HG03354 (cell line): ENCODE measurements around the gene IGF2BP3.
"Not testable (repeated sequence)": the region's sequence is repeated elsewhere in the genome, so short reads cannot be mapped to it uniquely, and the experiment has no call there.

Experiments
- ATAC-seq: cut with Tn5 transposase; IDR thresholded peaks from one replicate; pipeline ENCODE4 v1.9.1; 2021; ENCODE audit warnings: mild to moderate bottlenecking; ENCODE audit not compliant: unreplicated experiment, poor library complexity, severe bottlenecking

Gene IGF2BP3

DNA sequence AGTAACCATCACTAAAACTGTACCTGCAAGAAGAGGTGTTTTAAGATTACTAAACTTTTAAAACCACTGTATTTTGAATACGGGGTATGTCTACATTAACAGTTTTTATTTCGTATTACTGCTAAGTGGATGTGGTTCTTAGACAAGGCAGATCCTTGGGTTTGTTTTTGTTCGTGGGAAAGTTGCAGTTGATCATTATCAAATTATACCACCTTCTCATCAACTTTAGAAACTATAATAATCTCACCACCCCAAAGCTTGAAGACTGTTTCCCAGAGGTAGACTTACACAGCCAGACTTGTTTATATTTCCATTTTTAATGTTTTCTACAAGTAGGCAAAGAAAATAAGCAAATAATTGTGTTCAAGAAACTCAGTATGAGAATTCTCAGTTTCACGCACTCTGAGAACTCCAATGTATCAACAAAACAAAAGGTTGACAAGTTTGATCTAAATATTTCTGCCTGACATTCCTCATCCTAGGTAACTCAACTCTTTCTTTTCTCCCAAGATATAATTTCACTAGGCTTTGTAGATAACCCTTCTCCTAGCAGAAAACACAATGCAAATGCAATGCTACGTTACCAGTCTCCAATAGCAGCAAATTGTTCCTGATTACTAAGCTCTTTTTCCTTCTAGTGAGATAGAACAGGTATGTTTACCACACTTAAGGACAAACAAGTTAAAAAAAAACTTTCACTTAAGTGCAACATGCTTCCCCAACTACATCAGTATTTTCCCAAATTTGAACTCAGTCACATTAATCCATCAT is 36.0 kb downstream of the IGF2BP3 start:
- no peak for ATAC-seq

DNA sequence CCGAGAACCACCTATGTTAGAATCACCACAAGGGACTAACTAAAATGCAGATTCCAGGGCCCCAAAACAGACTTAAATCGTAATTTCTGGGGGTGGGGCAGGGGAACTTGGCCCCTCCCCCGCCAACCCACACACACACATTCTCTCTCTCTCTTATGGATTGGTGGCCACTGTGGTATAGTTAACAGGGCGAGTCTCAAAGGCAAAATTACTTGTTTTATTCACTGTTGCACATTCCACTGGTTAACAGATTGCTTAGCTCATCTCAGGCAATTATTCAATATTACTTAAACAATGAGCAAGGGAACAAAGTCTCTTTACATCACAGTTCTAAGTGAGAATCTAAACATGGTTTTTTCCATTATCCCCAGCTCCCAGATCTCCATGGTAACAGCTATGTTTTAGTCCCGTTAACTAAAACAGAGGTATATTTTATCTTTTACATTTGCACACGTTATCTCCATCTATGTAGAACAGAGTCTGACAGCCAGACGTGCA is 38.5 kb downstream of the IGF2BP3 start:
- ATAC-seq: no peak

DNA sequence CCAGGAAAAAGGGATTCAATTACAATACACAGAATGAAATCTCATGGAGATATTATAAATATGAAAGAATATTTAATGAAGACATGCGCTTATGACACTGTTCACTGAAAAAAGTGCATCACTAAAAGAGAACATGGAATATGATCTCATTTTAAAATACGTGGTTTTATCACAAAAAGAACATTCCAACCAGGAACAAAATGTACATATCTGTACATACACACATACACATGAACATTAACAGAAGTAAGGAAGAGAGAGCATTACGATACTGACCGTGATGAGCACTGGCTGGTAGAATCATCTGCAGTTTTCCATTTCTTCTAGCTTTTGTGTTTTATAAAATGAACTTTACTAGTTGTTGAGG is 39.4 kb downstream of the IGF2BP3 start:
- ATAC-seq: no peak

GRCh38 chr7:23426876-23427275 is 43.4 kb downstream of the IGF2BP3 start:
- ATAC-seq: no peak

DNA sequence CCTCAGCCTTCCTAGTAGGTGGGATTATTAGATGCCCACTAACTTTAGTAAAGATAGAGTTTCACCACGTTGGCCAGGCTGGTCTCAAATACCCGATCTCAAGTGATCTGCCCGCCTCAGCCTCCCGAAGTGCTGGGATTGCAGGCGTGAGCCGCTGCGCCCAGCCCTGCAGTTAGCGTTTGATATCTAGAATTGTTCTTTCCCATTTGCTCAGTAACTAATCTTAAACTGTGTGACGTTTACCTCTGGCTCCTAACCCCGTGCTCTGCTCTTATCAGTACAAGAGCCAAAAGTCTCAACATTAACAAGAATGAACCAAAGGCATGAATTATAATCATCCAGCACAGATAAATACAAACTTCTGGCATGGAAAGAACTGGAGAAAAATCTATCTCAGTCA is 47.4 kb downstream of the IGF2BP3 start:
- ATAC-seq: no peak

- ATAC-seq: no peak
Observed at GRCh38 chr7:23422384-23422783, 47.9 kb downstream of the IGF2BP3 start.

DNA sequence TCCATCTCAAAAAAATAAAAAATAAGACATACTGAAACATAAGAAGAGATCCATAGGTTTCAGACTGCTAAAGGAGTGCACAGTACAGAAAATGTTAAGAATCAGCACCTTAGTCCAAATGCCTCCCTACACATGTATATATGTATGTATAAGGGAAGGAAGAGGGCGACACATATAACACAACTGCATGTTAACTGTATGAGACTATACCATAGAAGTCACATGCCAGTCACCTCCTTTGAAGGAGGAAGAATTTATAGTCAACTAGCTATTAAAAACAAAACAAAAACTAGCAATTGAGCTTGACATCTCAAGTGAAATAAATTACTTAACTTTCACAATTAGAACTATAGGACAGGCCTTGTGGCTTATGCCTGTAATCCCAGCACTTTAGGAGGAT is 50.4 kb downstream of the IGF2BP3 start:
- ATAC-seq: no peak

DNA sequence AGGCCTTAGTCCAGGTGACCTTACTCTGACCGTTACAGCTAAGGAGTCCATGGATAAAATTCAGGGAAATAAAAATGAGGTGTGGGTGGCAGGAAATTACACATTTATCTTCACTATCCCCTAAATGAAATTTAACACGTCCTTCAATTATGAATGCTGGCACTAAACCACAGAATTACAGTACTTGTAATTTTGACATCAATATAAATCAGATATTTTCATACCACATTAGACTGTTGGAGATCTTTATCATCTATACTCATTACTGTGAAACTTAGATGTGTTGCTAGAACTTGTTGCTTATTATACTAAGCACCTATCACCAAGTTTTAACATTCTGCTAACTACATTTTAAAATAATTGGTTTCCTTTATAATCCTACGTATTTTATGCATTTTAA is 51.1 kb downstream of the IGF2BP3 start:
- no peak for ATAC-seq

DNA sequence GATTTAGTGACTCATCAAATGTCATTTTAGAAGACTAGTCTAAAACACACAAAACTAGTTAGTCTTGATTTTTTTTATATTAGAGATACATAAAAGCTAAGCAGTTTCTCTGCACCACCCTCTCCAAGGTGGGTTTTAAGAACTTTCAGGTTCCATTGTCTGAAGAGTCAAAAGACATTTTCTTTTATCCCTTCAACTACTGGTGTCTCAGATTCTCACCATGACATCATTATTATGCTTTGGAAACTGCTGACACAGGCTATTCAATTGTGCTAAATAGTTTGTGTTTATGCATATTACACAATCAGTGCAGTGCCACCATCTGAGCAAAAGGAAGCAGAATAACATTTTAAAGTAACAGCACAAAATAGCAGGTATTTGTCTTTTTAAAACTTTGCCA is 52.2 kb downstream of the IGF2BP3 start:
- no peak for ATAC-seq

DNA sequence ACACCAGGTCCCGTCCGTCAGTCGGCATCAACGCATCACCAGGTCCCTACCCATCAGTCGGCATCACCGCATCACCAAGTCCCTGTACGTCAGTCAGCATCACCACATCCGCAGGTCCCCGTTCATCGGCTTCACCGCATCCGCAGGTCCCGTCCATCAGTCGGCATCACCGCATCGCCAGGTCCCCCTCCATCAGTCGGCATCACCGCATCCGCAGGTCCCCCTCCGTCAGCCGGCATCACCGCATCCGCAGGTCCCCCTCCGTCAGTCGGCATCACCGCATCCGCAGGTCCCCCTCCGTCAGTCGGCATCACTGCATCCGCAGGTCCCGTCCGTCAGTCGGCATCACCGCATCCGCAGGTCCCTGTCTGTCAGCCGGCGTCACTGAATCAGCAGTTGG is 55.1 kb downstream of the IGF2BP3 start:
- no peak for ATAC-seq

DNA sequence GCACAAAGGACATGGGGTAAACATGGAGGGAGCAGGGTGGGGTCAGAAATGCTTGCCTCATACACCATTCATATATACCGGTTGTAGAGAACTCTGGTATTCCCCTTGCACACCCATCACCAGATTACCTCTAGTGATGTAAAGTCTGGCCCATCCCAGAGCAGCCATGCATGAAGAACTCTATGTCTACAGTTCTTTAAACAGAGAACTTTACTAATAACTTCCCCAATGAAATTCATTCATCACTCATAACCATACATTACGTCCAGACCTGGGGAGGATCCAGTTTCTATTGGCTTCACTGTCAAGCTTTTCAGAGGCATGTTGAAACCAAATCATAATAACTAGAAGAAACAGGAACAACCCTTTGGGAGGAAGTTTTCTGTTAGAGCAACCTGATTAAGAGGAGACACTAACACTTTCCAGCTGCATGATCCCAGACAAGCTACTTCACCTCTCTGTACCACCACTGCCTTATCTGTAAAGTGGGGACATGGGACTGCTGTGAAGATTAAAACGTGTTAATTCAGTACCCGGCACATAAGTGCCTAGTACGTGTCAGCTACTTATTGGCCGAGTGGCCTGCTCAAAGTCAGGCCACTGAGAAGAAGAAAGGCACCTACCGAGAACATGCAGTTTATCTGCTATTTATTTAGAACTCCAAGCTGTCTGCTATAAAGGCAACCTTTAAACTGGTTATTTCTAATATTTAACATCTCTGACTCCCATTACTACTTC is 59.7 kb downstream of the IGF2BP3 start:
- ATAC-seq: peak; percentile 85

DNA sequence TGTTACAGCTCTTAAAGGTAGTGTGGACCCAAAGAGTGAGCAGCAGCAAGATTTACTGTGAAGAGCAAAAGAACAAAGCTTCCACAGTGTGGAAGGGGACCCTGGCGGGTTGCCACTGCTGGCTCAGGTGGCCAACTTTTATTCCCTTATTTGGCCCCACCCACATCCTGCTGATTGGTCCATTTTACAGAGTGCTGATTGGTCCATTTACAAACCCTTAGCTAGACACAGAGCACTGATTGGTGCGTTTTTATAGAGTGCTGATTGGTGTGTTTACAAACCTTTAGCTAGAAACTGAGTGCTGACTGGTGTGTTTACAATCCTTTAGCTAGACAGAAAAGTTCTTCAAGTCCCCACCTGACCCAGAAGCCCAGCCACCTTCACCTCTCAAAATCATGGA is 63.7 kb downstream of the IGF2BP3 start:
- not testable (repeated sequence) for ATAC-seq

DNA sequence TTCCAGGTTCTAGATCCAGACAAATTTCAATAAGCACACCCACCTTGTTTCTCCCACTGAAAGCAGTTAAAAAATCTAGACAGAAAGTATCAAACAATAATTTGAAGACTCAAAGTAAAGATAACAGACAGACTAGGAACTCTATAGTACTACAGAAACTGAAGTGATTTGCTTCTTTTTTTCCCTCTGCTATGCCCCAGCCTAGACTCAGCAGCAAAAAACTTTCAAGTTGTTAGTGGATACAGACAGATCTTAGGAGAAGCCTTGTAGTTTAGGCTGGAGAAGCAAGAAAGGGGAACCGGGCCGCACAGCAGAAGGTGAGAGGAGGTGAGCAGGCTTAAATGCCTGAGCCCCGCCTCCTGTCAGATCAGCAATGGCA is 65.1 kb downstream of the IGF2BP3 start:
- ATAC-seq: no peak

DNA sequence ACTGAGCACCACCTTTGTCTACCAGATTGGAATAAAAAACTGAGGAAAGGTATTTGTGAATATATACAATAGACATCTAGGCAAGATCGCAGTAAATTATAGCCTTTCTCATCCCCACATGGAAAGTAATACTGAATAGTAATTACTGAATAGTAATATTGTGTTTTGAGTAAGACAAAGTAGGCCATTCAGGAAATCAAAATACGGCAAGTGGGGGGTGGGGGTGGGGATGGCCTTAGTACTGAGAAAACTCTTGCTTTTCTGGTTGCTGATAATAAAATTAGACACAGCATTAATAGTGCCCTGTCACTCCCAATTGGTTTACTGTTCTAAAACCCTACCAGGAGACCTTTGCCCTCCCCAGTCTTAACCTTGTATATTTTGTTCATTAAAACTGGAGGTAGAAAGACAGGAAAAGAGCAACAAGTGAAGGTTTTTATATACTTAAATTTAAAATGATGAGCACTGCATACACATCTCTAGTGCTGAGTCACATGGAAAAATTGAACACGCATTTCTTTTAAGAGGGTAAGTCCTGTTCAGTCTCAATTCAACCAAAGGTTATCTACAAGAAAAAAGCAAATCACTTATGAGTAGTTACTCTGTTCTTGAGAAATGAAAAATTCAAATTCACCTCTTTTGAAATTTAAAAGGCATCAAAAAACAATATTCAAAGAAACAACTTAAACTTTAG is 65.6 kb downstream of the IGF2BP3 start:
- no peak for ATAC-seq

DNA sequence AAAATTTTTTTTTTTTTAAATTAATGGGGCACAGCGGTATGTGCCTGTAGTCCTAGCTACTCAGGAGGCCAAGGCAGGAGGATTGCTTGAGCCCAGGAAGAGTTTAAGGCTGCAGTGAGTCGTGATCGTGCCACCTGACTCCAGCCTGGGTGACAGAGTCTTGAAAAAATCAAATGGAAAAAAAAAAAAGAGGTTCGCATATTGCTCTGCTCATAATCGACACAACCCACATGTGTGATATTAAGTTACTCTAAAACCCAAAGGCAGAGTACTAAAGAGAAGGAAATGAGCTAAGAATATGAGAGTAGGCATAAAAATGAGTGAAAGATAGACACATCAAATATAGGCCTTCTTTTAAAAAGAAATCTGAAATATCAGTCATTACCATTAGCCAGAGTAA is 66.3 kb downstream of the IGF2BP3 start:
- ATAC-seq: no peak

DNA sequence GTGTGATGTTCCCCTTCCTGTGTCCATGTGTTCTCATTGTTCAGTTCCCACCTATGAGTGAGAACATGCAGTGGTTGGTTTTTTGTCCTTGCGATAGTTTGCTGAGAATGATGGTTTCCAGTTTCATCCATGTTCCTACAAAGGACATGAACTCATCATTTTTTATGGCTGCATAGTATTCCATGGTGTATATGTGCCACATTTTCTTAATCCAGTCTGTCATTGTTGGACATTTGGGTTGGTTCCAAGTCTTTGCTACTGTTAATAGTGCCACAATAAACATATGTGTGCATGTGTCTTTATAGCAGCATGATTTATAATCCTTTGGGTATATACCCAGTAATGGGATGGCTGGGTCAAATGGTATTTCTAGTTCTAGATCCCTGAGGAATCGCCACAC is 72.2 kb downstream of the IGF2BP3 start:
- not testable (repeated sequence) for ATAC-seq

- ATAC-seq: no peak
Observed at GRCh38 chr7:23397241-23397640, 73.0 kb downstream of the IGF2BP3 start.

GRCh38 chr7:23396222-23397015 is 73.9 kb downstream of the IGF2BP3 start:
- no peak for ATAC-seq

DNA sequence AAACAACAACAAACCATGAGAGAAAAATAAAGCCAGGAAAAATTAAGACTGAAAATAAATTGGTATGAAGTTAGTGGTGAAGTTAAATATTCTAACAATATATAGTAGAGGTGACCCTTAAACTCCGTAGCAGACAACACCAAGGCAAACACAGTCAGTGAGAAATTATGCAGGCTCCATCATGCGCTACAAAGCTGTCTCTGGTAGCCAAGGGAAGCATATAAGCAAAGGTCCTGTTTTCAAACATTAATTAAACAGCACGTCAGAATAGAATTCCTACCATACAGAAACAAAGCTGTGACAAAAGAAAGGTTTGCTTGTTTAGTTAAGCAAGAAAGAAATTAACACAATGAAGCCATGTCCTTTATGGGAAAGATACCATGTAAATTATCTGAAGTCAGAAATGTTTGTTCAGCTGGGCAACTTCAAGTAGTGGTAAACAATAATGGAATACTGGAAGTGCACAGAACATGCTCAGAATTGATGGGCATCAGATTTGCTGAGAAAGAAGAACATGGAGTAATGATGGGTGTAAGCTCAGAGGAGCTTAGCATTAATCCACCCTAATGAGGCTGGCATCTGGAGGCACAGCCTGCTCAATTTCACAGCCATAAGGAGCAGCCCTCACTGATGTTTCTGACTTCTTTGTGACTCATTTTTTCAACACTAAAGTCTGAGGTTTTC is 75.7 kb downstream of the IGF2BP3 start:
- no peak for ATAC-seq
